Frontal cortex (tissue), 4 donors: ENCODE data around the gene CHST6. TPM values are rescaled to one million over a fixed set of nuclear protein-coding genes. Genes with fewer than 3 reads are reported as not detected.
"Not testable (repeated sequence)": the region's sequence is repeated elsewhere in the genome, so short reads cannot be mapped to it uniquely, and the experiment has no call there.

Source experiments
- DNase-seq, 2 donors: peaks; one replicate each; pipeline ENCODE4 v3.0.0; 2012; ENCODE audit warnings: low spot score in 2 of 2
- FAIRE-seq: peaks from 2 replicates; lab custom pipeline; 2012; peaks lifted over from hg19 to GRCh38; lab: Jason Lieb, UNC
- total RNA-seq: library from RNA; depleted of rRNA; stranded (reverse); fragments of >200 nt; gene quantifications from one replicate; pipeline ENCODE4 v1.2.3, GENCODE V29; 2014
- donor health status: control.
- donor health status: control.
- donor health status: control.

The CHST6 gene
- total RNA-seq, 1 donor from 2014 or later = 0.41 TPM

- FAIRE-seq = no peak
Measured at GRCh38 chr16:75506107-75506506, 10.9 kb upstream of the CHST6 start.

GRCh38 chr16:75503801-75504200, 8.6 kb upstream of the CHST6 start:
- no peak for FAIRE-seq
- no peak for DNase-seq

More at GRCh38 chr16:75506107-75506506, 10.9 kb upstream of the CHST6 start:
- no peak for DNase-seq

GRCh38 chr16:75502916-75503605, 7.8 kb upstream of the CHST6 start:
- FAIRE-seq (no peak), DNase-seq (no peak)

- FAIRE-seq, DNase-seq: not testable (repeated sequence)
Measured at GRCh38 chr16:75501820-75502219, 6.6 kb upstream of the CHST6 start.

GRCh38 chr16:75501359-75501758, 6.1 kb upstream of the CHST6 start:
- FAIRE-seq = no peak
- no peak for DNase-seq

GRCh38 chr16:75498605-75499322, 3.5 kb upstream of the CHST6 start:
- FAIRE-seq, DNase-seq: not testable (repeated sequence)

GRCh38 chr16:75497558-75497957, 2.3 kb upstream of the CHST6 start:
- DNase-seq (no peak), FAIRE-seq (no peak)

GRCh38 chr16:75494661-75495075, 573 bp downstream of the CHST6 start:
- no peak for DNase-seq

GRCh38 chr16:75494184-75494583, 1.1 kb downstream of the CHST6 start:
- DNase-seq = no peak
- FAIRE-seq = no peak

More at GRCh38 chr16:75494661-75495075, 573 bp downstream of the CHST6 start:
- no peak for FAIRE-seq

GRCh38 chr16:75491876-75492275, 3.4 kb downstream of the CHST6 start:
- DNase-seq (peak in 1 of 2 donors; percentile 61), FAIRE-seq (no peak)

GRCh38 chr16:75488322-75488721, 6.9 kb downstream of the CHST6 start:
- FAIRE-seq (no peak), DNase-seq (no peak)

- DNase-seq = no peak
- FAIRE-seq = no peak
Measured at GRCh38 chr16:75486676-75487313, 8.4 kb downstream of the CHST6 start.

- DNase-seq = no peak
- no peak for FAIRE-seq
Measured at GRCh38 chr16:75486014-75486675, 9.1 kb downstream of the CHST6 start.

GRCh38 chr16:75485230-75486013, 9.8 kb downstream of the CHST6 start:
- FAIRE-seq (no peak), DNase-seq (no peak)

GRCh38 chr16:75483222-75483621, 12.0 kb downstream of the CHST6 start:
- FAIRE-seq (no peak), DNase-seq (no peak)

- FAIRE-seq = no peak
- no peak for DNase-seq
Measured at GRCh38 chr16:75482434-75483205, 12.6 kb downstream of the CHST6 start.

- no peak for FAIRE-seq
- no peak for DNase-seq
Measured at GRCh38 chr16:75481475-75481874, 13.8 kb downstream of the CHST6 start.

GRCh38 chr16:75479421-75479990, 15.7 kb downstream of the CHST6 start:
- no peak for DNase-seq
- FAIRE-seq = no peak
